OCI-LY1 (cell line): ENCODE data around the gene MARK4.

Experiments used
- EZH2 ChIP-seq: fragments of 200-600 bp; sonication (generic), shearing (Covaris generic); IDR thresholded peaks from 2 replicates; pipeline ENCODE4 v1.8.0; 2017; ENCODE audit warnings: borderline replicate concordance, mixed run types, mild to moderate bottlenecking, antibody characterized with exemption, low read length, moderate library complexity, mixed read lengths
- TF ChIP-seq, protein P1 (sequence below): fragments of 200-600 bp; sonication (generic), shearing (Covaris generic); IDR thresholded peaks from 2 replicates; pipeline ENCODE4 v1.5.1; 2017; ENCODE audit warnings: mild to moderate bottlenecking, antibody characterized with exemption, low read length, moderate library complexity, mixed read lengths

- TF ChIP-seq, protein P1, sequence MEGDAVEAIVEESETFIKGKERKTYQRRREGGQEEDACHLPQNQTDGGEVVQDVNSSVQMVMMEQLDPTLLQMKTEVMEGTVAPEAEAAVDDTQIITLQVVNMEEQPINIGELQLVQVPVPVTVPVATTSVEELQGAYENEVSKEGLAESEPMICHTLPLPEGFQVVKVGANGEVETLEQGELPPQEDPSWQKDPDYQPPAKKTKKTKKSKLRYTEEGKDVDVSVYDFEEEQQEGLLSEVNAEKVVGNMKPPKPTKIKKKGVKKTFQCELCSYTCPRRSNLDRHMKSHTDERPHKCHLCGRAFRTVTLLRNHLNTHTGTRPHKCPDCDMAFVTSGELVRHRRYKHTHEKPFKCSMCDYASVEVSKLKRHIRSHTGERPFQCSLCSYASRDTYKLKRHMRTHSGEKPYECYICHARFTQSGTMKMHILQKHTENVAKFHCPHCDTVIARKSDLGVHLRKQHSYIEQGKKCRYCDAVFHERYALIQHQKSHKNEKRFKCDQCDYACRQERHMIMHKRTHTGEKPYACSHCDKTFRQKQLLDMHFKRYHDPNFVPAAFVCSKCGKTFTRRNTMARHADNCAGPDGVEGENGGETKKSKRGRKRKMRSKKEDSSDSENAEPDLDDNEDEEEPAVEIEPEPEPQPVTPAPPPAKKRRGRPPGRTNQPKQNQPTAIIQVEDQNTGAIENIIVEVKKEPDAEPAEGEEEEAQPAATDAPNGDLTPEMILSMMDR: no peak
- TF ChIP-seq EZH2: no peak
Observed at GRCh38 chr19:45253396-45254027, 2.4 kb downstream of the MARK4 start.
